ENCODE measurements around the gene SLC8B1.

The SLC8B1 gene

GRCh38 chr12:113334786-113335539, at the start of gene SLC8B1:
Gene SLC8B1, minus strand, starts transcription at chr12:113335109. Its CDS starts 2,231 bp downstream, at chr12:113332878.
- DNase-seq: peak; percentile 85 to 93
- H3K27me3 ChIP-seq: no peaks in the 10 kb centered on the region
- no peak for TF ChIP-seq CTCF (IDR thresholded peaks at IDR 0.05)
- peaks cover 0 to 28% (median 23%) of the 10 kb centered on the region in 3 donors for H3K36me3 ChIP-seq
- H3K9me3 ChIP-seq: no peaks in the 10 kb centered on the region
- peaks cover 0 to 28% (median 23%) of the 10 kb centered on the region in 4 donors for H3K4me1 ChIP-seq
- H3K4me3 ChIP-seq: peak within 1 kb of the TSS; percentile 65 to 81
- peak within 1 kb of the TSS; percentile 74 to 77 for H3K27ac ChIP-seq
- intact Hi-C loops (cut with DNase I; ENCODE audit: low total_unique reads): loop anchor here (10.0 kb wide), 1 partner anchor 140 kb away; no protein-coding TSS in a partner anchor

- no peaks in the 10 kb centered on the region for H3K4me1 ChIP-seq
- intact Hi-C loops (cut with DNase I; ENCODE audit: low total_unique reads): no loop called here
- no peaks in the 10 kb centered on the region for H3K27me3 ChIP-seq
- no peak for TF ChIP-seq CTCF (IDR thresholded peaks at IDR 0.05)
- DNase-seq: no peak
- no peak overlapping the region for H3K4me3 ChIP-seq
- no peak overlapping the region for H3K27ac ChIP-seq
- no peaks in the 10 kb centered on the region for H3K9me3 ChIP-seq
- peaks cover 46 to 92% (median 75%) of the 10 kb centered on the region in 3 donors for H3K36me3 ChIP-seq
Measured at GRCh38 chr12:113382206-113382605, 47.3 kb upstream of the SLC8B1 start.

- TF ChIP-seq CTCF (IDR thresholded peaks at IDR 0.05): no peak
- no peak overlapping the region for H3K4me3 ChIP-seq
- no peaks in the 10 kb centered on the region for H3K9me3 ChIP-seq
- H3K36me3 ChIP-seq: peaks cover 41 to 92% (median 75%) of the 10 kb centered on the region in 3 donors
- no peaks in the 10 kb centered on the region for H3K4me1 ChIP-seq
- intact Hi-C loops (cut with DNase I; ENCODE audit: low total_unique reads): no loop called here
- no peak overlapping the region for H3K27ac ChIP-seq
- DNase-seq: no peak
- no peaks in the 10 kb centered on the region for H3K27me3 ChIP-seq
Measured at GRCh38 chr12:113381220-113381619, 46.3 kb upstream of the SLC8B1 start.

GRCh38 chr12:113378291-113378690, 43.4 kb upstream of the SLC8B1 start:
- Histone ChIP-seq H3K27me3 (no peaks in the 10 kb centered on the region), H3K9me3 (no peaks in the 10 kb centered on the region), H3K4me3 (no peak overlapping the region), H3K4me1 (no peaks in the 10 kb centered on the region), H3K27ac (no peak overlapping the region), H3K36me3 (peaks cover 45 to 92% (median 77%) of the 10 kb centered on the region in 3 donors)
- DNase-seq: no peak
- TF ChIP-seq CTCF (IDR thresholded peaks at IDR 0.05): no peak
- intact Hi-C loops (cut with DNase I; ENCODE audit: low total_unique reads): no loop called here

GRCh38 chr12:113374823-113375428, 40.0 kb upstream of the SLC8B1 start:
- Histone ChIP-seq H3K27me3 (no peaks in the 10 kb centered on the region), H3K27ac (no peak overlapping the region), H3K4me3 (no peak overlapping the region), H3K4me1 (no peaks in the 10 kb centered on the region), H3K36me3 (peaks cover 41 to 89% (median 61%) of the 10 kb centered on the region in 3 donors), H3K9me3 (no peaks in the 10 kb centered on the region)
- intact Hi-C loops (cut with DNase I; ENCODE audit: low total_unique reads): no loop called here
- DNase-seq: no peak
- no peak for TF ChIP-seq CTCF (IDR thresholded peaks at IDR 0.05)
